CD4-positive, alpha-beta T cell treated with Interleukin-15 for 4 hours (primary cell): ENCODE measurements around the gene HES1.

Experiments used
- DNase-seq: peaks from one replicate; pipeline ENCODE4 v3.0.0-alpha.2; 2020; ENCODE audit warnings: low spot score

HES1 gene

DNA sequence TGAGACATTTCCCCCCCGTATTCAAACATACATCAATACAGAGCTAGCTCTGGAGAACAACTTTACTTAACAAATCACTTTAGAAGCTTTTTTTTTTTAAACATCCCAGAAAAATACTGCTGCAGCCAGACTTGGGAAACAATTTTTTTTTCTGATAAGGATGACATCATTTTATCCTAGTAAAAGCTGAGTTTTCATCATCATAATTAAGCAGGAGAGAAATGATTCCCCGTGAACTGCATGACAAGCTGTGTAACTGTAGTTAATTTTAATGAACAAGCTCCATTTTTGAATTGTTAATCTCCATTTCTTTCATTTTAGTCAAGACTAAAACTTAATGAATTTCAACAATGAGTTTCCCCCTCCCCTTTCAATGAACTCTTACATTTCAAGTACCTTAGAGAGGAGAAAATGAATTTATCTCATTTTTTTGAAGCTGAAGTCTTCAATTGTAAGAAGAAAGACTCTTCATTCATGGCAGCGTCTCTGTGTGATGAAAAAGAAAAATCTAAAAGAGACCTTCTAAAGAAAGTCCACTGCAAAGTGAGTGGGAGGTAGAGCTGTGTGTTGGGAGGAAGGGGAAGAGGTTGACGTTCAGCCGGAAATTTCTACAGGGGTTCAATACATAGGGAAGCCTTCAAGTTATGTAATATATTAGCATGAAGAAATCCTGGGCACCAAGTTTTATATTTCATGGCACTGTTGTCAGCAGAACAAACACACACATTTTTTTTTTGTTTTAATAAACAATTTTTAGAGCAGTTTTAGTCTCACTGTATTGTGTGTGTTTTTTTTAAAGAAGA lies 31.7 kb downstream of the HES1 start:
- DNase-seq, result no peak

GRCh38 chr3:194168994-194169393 lies 33.0 kb downstream of the HES1 start:
- no peak for DNase-seq

DNA sequence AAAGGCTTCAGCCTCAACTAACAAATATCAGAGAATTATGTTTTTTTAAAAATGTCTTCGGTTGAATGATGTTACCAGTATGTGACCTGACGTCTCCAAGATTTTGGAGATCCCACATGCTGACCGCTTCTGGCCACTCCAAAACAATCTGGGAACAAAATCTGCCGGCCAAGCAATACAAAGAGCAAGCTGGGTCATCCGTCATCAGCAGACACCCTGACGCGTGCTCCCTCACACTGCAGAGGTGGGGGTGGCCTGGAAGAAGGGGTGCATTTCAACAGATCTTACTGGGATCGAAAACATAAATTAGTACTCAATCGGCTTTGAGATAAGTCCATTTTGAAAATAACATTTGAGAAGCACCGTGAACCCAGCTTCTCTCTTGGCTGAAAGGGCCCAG lies 33.6 kb downstream of the HES1 start:
- DNase-seq, result no peak

GRCh38 chr3:194170793-194171192 lies 34.8 kb downstream of the HES1 start:
- DNase-seq, result no peak

DNA sequence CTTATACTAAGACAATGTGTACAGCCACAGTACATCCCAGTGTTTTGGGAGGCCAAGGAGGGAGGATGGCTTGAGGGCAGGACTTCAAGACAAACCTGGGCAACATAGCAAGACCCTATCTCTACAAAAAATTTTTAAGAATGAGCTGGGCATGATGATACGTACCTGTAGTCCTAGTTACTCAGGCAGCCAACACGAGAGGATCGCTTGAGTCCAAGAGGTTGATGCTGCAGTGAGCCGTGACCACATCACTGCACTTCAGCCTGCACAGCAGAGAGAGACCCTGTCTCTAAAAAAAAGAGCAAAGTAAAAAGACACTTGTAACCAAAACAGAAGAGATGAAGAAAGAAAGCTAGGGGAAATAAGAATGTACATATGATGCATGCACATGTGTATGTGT lies 38.5 kb downstream of the HES1 start:
- DNase-seq, result no peak

DNA sequence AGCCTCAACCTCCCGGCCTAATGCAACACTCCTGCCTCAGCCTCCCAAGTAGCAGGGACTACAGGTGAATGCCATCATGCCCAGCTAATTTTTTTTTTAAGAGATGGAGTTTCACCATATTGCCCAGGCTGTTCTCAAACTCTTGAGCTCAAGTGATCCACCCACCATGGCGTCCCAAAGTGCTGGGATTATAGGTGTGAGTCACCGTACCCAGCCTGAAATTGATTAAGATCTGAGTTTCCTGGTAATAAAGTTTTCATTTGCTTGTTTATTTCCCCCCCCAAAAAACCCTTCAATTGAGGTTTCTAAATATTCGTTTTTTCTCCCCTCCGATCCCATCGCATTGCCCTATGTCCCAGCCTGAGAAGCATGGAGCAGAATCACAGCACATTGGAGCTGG lies 39.0 kb downstream of the HES1 start:
- no peak for DNase-seq

- DNase-seq, result no peak
Measured at GRCh38 chr3:194176274-194176991, 40.5 kb downstream of the HES1 start.

GRCh38 chr3:194177141-194177540 lies 41.2 kb downstream of the HES1 start:
- DNase-seq, result no peak

- DNase-seq, result no peak
Measured at GRCh38 chr3:194178128-194178527, 42.2 kb downstream of the HES1 start.

DNA sequence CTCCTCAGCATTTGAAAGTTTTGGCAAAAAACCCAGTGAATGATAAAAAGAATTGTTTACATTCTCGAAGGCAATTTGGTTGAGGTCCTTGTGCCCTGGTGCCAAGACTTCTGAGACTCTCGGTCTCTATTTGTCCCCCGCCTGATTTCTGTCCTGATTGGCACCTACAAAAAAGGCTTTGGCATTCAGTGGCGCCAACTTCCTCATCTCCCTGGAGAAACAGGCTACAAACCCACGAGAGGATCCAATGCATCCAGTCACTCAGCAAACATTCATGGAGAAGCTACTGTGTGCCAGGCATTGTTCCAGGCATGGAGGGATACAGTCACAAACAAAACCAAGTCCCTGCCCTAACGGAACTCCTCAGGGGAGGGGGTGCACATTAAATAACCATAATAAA lies 42.7 kb downstream of the HES1 start:
- DNase-seq, result no peak

DNA sequence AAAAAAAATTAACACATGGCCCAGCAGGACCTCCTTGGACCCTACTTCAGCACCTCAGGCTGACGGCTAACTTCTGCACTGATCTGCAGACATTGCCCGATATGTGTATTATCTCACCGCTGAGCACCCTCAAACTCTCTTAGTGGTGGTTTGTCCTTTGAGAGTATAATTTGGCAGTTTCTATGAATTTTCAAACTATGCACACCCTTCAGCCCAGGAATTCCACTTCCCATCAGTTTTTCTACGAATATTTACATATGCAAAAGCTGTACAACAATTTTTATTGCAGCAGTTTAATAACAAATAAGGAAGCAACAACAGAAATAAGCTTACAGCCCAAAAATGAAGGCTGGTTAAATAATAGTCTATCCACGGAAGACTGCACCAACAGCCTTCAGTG lies 44.6 kb downstream of the HES1 start:
- no peak for DNase-seq

- no peak for DNase-seq
Measured at GRCh38 chr3:194181612-194182529, 45.9 kb downstream of the HES1 start.

DNA sequence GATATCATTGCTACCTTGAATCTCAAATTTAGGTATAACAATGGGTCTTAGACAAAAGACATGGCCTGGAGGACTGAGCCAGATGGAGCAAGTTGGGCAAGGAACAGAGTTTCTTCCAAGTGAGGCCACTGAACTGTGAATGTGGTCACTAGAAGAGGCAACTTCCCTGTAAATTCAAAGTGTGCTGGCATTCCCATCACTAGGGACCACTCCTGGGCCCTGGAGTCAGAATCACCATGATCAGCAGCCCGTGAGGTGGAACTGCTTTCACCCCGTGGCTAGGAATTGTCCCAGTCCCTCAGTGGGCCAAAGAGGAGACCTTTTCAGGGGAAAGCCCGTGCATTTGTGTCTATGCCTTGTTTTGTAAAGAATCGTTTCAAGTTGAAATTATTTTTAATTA lies 47.3 kb downstream of the HES1 start:
- DNase-seq, result no peak

DNA sequence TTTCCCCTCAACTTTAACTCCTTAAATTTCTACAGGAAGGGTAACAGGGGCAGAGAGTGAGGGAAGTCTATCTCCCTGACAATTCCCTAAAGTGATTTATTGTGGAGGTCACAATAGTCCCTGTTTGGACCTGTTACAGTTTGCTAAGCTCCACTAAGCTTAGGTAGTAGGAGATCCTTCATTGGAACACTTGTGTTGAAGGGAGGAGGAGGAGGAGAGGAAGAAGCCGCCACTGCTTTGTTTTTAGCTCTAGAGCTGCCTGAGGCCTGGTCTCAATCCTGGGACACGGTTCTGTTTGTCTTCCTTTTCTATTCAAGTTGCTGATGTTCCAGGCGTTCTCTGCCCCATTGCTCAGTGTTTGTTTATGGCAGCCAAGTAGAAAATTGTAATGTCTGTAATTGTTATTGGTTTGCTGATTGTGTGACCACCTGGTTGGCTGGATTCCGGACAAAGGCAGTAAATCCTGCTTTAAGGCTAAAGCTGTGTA lies 48.4 kb downstream of the HES1 start:
- DNase-seq, result no peak

- no peak for DNase-seq
Measured at GRCh38 chr3:194184801-194185200, 48.9 kb downstream of the HES1 start.

- no peak for DNase-seq
Measured at GRCh38 chr3:194185221-194185620, 49.3 kb downstream of the HES1 start.

DNA sequence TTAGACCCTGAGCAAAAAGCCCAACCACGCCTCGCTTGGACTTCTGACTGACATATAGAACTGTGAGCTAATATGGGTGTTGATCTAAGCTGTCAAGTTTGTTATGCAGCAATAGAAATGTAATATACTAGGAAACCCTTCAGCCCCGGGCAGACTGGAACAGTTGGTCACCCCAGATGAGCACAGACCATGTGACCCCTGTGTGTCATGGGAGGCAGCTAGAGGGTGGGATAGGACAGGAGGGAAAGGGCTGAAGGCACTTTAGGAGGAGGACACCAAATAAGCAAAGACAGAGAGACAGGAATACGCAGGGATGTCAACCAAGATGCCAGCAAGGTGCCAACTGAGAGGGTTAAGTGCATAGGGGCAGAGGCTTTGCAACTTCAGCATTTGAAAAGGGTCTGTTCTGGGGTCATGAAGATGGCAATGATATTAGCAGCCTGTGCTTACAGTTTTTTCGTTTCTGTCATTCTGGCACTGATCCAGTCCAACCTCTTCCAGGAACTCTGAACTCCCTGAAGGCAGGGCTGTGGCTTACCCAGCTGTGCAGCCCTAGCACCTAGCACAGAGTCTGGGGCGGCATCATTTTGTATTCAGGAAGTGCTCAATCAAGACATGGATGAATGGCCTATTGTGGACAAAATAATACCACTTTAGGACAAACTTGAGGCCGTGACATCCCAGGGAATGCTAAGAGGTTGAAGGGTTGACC lies 51.4 kb downstream of the HES1 start:
- DNase-seq, result no peak
